HepG2 (cell line): ENCODE results near the gene ICE2. TPM values are rescaled to one million over a fixed set of nuclear protein-coding genes. Genes with fewer than 3 reads are reported as not detected.

ENCODE experiments used
- ATAC-seq: fragments of 200-7000 bp; cut with Tn5 transposase; 3 replicates; pipeline ENCODE4 v1.9.1; 2020; ENCODE audit warnings: mild to moderate bottlenecking, moderate library complexity
- BruUV-seq: library from RNA; stranded (reverse); fragments of 400-500 nt; replicated peaks from 2 replicates; lab custom pipeline; 2021; lab: Mats Ljungman, UMichigan
- CTCF ChIA-PET: fragments of 300-600 bp; formaldehyde crosslinking; extraction: SDS; loops from one replicate; lab custom pipeline; 2021; ENCODE audit warnings: low total read pairs, inconsistent platforms, low intra/inter-chr PET ratio; lab: Yijun Ruan, JAX
- POLR2A ChIA-PET: fragments of 350-600 bp; sonication (Branson Sonifier 250); formaldehyde crosslinking; loops from one replicate; lab custom pipeline; 2020; ENCODE audit warnings: antibody characterized with exemption, inconsistent platforms; lab: Yijun Ruan, JAX
- DNase-seq: peaks from one replicate; pipeline ENCODE4 v3.0.0-alpha.2; 2015; ENCODE audit warnings: low spot score
- FAIRE-seq: peaks from 3 replicates; lab custom pipeline; 2011; peaks lifted over from hg19 to GRCh38; lab: Jason Lieb, UNC
- H2AFZ ChIP-seq: one replicate; pipeline ENCODE4 v1.6.1; 2011; ENCODE audit warnings: low read length, inconsistent platforms
- H3K27ac ChIP-seq: fragments of 300-600 bp; 3 replicates; pipeline ENCODE4 v1.8.0; 2011; ENCODE audit warnings: mixed run types, mild to moderate bottlenecking, mixed read lengths, low read length, inconsistent platforms; ENCODE audit not compliant: insufficient read depth; ENCODE audit errors: extremely low read length
- H3K27me3 ChIP-seq, 2 experiments: fragments of 200-600 bp in 1 of 2; 2 replicates in 1 of 2; 3 replicates in 1 of 2; pipeline versions ENCODE4 v1.6.0 to v1.8.0; 2011; ENCODE audit warnings: low read length in 2 of 2, mild to moderate bottlenecking in 2 of 2, moderate library complexity in 2 of 2, inconsistent platforms in 1 of 2; ENCODE audit not compliant: insufficient read depth in 2 of 2, control insufficient read depth in 1 of 2
- H3K36me3 ChIP-seq, 2 experiments: fragments of 200-600 bp in 1 of 2; replicated peaks in 1 of 2; 2 replicates in 1 of 2; 3 replicates in 1 of 2; pipeline versions ENCODE4 v1.5.1 to v1.8.0; 2011; ENCODE audit warnings: low read length in 2 of 2, inconsistent platforms in 1 of 2; ENCODE audit not compliant: insufficient read depth in 2 of 2, control insufficient read depth in 1 of 2
- H3K4me1 ChIP-seq: 2 replicates; pipeline ENCODE4 v1.5.1; 2012; ENCODE audit warnings: low read length, inconsistent platforms; ENCODE audit not compliant: insufficient read depth
- H3K4me2 ChIP-seq: 2 replicates; pipeline ENCODE4 v1.6.0; 2011; ENCODE audit warnings: low read depth, low read length, inconsistent platforms
- H3K4me3 ChIP-seq, 3 experiments: fragments of 200-600 bp in 1 of 3; sonication (generic), shearing (Covaris generic) in 1 of 3; replicated peaks in 1 of 3; 2 replicates each; pipeline ENCODE4 v1.5.1; 2011 to 2016; ENCODE audit warnings: low read length in 3 of 3, inconsistent platforms in 2 of 3, low read depth in 2 of 3, mild to moderate bottlenecking in 2 of 3, control low read depth in 1 of 3, mixed read lengths in 1 of 3; ENCODE audit not compliant: insufficient read depth in 1 of 3
- H3K79me2 ChIP-seq: one replicate; pipeline ENCODE4 v1.6.1; 2011; ENCODE audit warnings: low read length, inconsistent platforms; ENCODE audit not compliant: insufficient read depth
- H3K9ac ChIP-seq: 2 replicates; pipeline ENCODE4 v1.6.0; 2011; ENCODE audit warnings: mild to moderate bottlenecking, low read depth, low read length, inconsistent platforms; ENCODE audit not compliant: insufficient read depth
- H3K9me3 ChIP-seq: 2 replicates; pipeline ENCODE4 v1.5.1; 2012; ENCODE audit warnings: mild to moderate bottlenecking, low read length
- H4K20me1 ChIP-seq: 2 replicates; pipeline ENCODE4 v1.6.0; 2011; ENCODE audit warnings: inconsistent platforms, mild to moderate bottlenecking, low read length, moderate library complexity; ENCODE audit not compliant: insufficient read depth
- GFI1 ChIP-seq: sonication (generic); formaldehyde crosslinking; IDR thresholded peaks from 2 replicates; pipeline ENCODE4 v1.5.0; 2020; ENCODE audit warnings: missing genetic modification reagents, mild to moderate bottlenecking, borderline replicate concordance
- HDAC2 ChIP-seq: sonication (generic); formaldehyde crosslinking; IDR thresholded peaks from 2 replicates; pipeline ENCODE4 v1.4.0; 2020; ENCODE audit warnings: missing genetic modification reagents
- IKZF5 ChIP-seq: IDR thresholded peaks from 2 replicates; pipeline ENCODE4 v1.6.1; 2018; ENCODE audit warnings: missing genetic modification reagents, mild to moderate bottlenecking, missing compliant biosample characterization
- RAD21 ChIP-seq: fragments of 450-650 bp; formaldehyde crosslinking; IDR thresholded peaks from 2 replicates; pipeline ENCODE4 v1.5.0; 2020; ENCODE audit warnings: mild to moderate bottlenecking
- TCF7L2 ChIP-seq: IDR thresholded peaks from 2 replicates; pipeline ENCODE4 v1.6.1; 2011; ENCODE audit warnings: mild to moderate bottlenecking, low read depth, low read length, moderate library complexity
- THAP8 ChIP-seq: sonication (generic); formaldehyde crosslinking; IDR thresholded peaks from 2 replicates; pipeline ENCODE4 v1.5.1; 2020; ENCODE audit warnings: missing genetic modification reagents, mild to moderate bottlenecking, borderline replicate concordance
- ZSCAN31 ChIP-seq: sonication (generic); formaldehyde crosslinking; IDR thresholded peaks from 2 replicates; pipeline ENCODE4 v1.5.0; 2020; ENCODE audit warnings: low read depth, mild to moderate bottlenecking, missing genetic modification reagents
- WGBS: methylation state at CpG from one replicate; pipeline ENCODE4 v1.1.6; 2017; ENCODE audit warnings: low lambda C conversion rate; 5-methylcytosine and 5-hydroxymethylcytosine counted together
- in situ Hi-C: cut with HindIII; loops from 2 replicates; pipeline ENCODE4 v1.10.0; 2017; ENCODE audit warnings: low pct_unique_long_range_greater_than_20kb; ENCODE audit not compliant: extremely low pct_ligation_motif_present
- intact Hi-C: fragments of 100-400 bp; cut with micrococcal nuclease; formaldehyde crosslinking; loops from one replicate; pipeline ENCODE4 v1.10.0; 2022; ENCODE audit not compliant: unreplicated experiment
- polyA plus RNA-seq, 8 experiments: library from polyadenylated mRNA; depleted of rRNA in 3 of 8; stranded (reverse) in 7 of 8; unstranded in 1 of 8; fragments of >200 nt; fragmentation: Illumina TruSeq in 4 of 8; extraction: Trizol in 4 of 8; gene quantifications; 2 replicates each; pipeline versions ENCODE4 v1.2.1 to v1.2.3, GENCODE V29; 2011 to 2016; ENCODE audit warnings: low read depth in 4 of 8, missing spikeins in 1 of 8, mixed read lengths in 1 of 8; ENCODE audit not compliant: insufficient read depth in 1 of 8
- total RNA-seq, 5 experiments: library from RNA; depleted of rRNA; stranded (reverse); fragments of >200 nt; fragmentation: Illumina TruSeq; extraction: Trizol; gene quantifications; 2 replicates each; pipeline ENCODE4 v1.2.3, GENCODE V29; 2016; ENCODE audit warnings: low read depth in 1 of 5
- TF ChIP-seq, protein P1 (sequence below): sonication (generic); formaldehyde crosslinking; conservative IDR thresholded peaks from 2 replicates; pipeline ENCODE4 v1.8.0; 2022; ENCODE audit warnings: missing genetic modification reagents
- TF ChIP-seq, protein P2 (sequence below): sonication (generic); formaldehyde crosslinking; conservative IDR thresholded peaks from 2 replicates; pipeline ENCODE4 v1.4.0; 2020; ENCODE audit warnings: missing genetic modification reagents

The ICE2 gene
- total and polyA plus RNA-seq, 2 of the 13 experiments (the other 11 are each of a cell fraction or from before 2014, with no cell fraction given) = 24.8 to 26.4 TPM

DNA sequence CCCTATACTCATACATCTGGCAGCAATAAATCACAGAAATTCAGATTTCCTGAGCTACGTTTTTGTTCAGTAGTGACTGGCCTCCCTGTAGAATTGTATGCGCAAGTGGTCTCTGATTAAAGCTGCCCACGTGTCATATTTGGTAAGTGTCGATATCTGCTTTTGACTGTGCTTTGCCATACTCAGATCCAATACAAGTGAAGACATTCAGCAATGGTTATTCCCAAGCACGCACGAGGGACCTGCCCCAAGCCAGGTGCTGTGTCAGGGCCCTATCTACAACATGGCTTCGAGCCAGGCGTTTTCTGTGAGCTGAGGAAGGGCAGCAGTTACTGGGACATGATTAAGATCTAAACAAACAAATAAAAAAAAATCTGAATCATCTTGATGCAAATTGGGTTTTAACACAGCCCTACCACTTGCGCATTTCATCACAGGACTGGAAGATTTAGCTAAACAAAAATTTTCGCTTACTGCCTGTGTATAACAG, 47.2 kb upstream of the ICE2 start:
- POLR2A ChIA-PET = no interaction called here
- peaks cover 2% of the 10 kb centered on the region for H3K79me2 ChIP-seq
- H3K36me3 ChIP-seq = peaks cover 13 to 52% of the 10 kb centered on the region in 2 experiments; a peak in 4 of 5 replicates
- H3K27ac ChIP-seq = no peak overlapping the region
- H3K27me3 ChIP-seq = no peaks in the 10 kb centered on the region
- H3K9ac ChIP-seq = no peak overlapping the region
- ATAC-seq (no peak), DNase-seq (no peak), FAIRE-seq (no peak)
- peaks cover 15% of the 10 kb centered on the region for H3K4me1 ChIP-seq
- no peak overlapping the region for H3K4me3 ChIP-seq
- H3K9me3 ChIP-seq = no peaks in the 10 kb centered on the region
- H3K4me2 ChIP-seq = no peak overlapping the region
- no peak overlapping the region for H2AFZ ChIP-seq
- in situ Hi-C loops = no loop called here
- intact Hi-C loops = no loop called here
- peaks cover 20% of the 10 kb centered on the region; the same call in 1 of the 2 replicates for H4K20me1 ChIP-seq
- CTCF ChIA-PET = no interaction called here
- TF ChIP-seq ZSCAN31 (CRISPR knock-in tag) (no peak), HDAC2 (CRISPR knock-in tag) (no peak), IKZF5 (no peak), RAD21 (CRISPR knock-in tag) (no peak), TCF7L2 (no peak), GFI1 (CRISPR knock-in tag) (no peak), THAP8 (CRISPR knock-in tag) (no peak)
- TF ChIP-seq, protein P1, sequence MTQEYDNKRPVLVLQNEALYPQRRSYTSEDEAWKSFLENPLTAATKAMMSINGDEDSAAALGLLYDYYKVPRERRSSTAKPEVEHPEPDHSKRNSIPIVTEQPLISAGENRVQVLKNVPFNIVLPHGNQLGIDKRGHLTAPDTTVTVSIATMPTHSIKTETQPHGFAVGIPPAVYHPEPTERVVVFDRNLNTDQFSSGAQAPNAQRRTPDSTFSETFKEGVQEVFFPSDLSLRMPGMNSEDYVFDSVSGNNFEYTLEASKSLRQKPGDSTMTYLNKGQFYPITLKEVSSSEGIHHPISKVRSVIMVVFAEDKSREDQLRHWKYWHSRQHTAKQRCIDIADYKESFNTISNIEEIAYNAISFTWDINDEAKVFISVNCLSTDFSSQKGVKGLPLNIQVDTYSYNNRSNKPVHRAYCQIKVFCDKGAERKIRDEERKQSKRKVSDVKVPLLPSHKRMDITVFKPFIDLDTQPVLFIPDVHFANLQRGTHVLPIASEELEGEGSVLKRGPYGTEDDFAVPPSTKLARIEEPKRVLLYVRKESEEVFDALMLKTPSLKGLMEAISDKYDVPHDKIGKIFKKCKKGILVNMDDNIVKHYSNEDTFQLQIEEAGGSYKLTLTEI (CRISPR knock-in tag) = no peak
- TF ChIP-seq, protein P2, sequence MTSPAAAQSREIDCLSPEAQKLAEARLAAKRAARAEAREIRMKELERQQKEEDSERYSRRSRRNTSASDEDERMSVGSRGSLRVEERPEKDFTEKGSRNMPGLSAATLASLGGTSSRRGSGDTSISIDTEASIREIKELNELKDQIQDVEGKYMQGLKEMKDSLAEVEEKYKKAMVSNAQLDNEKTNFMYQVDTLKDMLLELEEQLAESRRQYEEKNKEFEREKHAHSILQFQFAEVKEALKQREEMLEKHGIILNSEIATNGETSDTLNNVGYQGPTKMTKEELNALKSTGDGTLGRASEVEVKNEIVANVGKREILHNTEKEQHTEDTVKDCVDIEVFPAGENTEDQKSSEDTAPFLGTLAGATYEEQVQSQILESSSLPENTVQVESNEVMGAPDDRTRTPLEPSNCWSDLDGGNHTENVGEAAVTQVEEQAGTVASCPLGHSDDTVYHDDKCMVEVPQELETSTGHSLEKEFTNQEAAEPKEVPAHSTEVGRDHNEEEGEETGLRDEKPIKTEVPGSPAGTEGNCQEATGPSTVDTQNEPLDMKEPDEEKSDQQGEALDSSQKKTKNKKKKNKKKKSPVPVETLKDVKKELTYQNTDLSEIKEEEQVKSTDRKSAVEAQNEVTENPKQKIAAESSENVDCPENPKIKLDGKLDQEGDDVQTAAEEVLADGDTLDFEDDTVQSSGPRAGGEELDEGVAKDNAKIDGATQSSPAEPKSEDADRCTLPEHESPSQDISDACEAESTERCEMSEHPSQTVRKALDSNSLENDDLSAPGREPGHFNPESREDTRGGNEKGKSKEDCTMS (CRISPR knock-in tag) = no peak
- no TSS peak for BruUV-seq
- 95% methylated on average over 10 of the region's 10 CpGs for WGBS
